ENCODE measurements around the gene DLGAP5.

The DLGAP5 gene

DNA sequence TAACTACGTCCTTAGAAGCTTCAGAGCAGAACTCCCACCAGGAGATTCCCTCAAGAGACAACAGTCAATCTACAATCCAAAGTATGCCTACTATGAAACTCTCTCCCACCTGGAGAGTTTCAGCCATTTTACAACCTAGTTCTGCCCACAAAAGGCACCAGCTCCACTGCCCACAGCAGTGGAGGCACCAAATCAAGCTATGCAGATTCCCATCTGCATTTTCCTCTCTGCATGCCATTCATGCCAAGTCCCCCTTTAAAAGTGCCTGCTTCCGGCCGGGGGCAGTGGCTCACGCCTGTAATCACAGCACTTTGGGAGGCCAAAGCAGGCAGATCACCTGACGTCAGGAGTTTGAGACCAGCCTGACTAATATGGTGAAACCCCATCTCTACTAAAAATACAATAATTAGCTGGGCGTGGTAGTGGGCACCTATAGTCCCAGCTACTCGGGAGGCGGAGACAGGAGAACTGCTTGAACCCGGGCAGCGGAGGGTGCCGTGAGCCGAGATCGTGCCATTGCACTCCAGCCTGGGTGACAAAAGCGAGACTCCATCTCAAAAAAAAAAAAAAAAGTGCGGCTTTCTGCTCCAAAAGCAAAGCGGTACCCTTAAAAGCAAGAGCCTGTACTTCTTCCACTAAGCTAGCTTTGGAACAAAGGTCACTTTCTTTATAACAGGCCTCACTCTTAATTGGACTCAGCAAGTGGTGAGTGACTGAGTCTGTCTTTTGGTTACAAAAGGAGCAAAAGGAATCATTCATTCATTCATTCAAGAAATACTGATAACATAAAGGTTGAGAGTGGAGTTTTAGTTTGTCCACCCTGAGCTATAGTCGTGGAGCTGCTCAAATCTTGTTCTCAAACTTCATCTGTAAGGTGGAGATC lies 10.1 kb upstream of the DLGAP5 start:
- FAIRE-seq (no peak), DNase-seq (ENCODE audit: insufficient read length, low spot score) (no peak)
- TF ChIP-seq, protein P1, sequence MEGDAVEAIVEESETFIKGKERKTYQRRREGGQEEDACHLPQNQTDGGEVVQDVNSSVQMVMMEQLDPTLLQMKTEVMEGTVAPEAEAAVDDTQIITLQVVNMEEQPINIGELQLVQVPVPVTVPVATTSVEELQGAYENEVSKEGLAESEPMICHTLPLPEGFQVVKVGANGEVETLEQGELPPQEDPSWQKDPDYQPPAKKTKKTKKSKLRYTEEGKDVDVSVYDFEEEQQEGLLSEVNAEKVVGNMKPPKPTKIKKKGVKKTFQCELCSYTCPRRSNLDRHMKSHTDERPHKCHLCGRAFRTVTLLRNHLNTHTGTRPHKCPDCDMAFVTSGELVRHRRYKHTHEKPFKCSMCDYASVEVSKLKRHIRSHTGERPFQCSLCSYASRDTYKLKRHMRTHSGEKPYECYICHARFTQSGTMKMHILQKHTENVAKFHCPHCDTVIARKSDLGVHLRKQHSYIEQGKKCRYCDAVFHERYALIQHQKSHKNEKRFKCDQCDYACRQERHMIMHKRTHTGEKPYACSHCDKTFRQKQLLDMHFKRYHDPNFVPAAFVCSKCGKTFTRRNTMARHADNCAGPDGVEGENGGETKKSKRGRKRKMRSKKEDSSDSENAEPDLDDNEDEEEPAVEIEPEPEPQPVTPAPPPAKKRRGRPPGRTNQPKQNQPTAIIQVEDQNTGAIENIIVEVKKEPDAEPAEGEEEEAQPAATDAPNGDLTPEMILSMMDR (IDR thresholded peaks at IDR 0.05; ENCODE audit: insufficient read depth, missing control alignments): no peak

DNA sequence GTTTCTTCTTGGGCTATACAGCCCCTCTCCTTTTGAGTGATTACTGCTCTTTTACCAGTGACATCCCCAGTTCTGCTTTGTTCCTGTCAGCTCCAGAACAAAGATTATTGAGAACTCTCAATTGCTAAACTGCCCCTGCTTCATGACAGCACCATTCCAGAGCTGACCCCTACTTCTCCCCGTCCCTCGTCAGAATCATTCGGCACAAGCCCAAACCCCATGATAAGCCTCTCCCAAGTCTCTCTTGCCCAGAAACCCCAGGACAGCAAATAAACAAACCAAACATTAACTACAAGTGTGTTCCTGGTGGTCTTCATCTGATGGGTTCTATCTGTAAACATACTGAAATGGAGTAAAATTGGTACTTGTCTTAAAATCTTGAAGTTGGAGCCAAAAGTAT lies 9.3 kb upstream of the DLGAP5 start:
- DNase-seq (ENCODE audit: insufficient read length, low spot score) (no peak), FAIRE-seq (no peak)
- TF ChIP-seq, protein P1 (IDR thresholded peaks at IDR 0.05; ENCODE audit: insufficient read depth, missing control alignments): no peak

DNA sequence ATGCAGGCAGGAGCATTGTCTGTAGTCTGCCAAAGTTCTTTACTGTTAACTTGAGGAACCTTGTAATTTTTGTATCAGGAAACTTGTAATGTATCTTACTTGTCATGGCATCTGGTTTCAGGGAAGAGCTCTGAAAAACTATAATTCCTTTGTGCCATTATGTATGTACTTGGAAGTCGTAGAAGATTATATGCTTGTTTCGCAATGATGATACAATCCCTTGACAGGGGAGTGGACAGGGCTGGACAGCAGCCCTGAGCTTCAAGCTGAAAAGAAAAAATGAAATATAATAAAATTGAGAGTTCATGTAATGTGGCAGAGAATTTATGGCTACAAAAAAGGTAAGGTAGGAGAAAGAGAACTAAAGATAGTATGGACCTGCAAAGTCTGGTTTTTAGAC lies 7.4 kb upstream of the DLGAP5 start:
- no peak for FAIRE-seq
- no peak for DNase-seq (ENCODE audit: insufficient read length, low spot score)
- TF ChIP-seq, protein P1 (IDR thresholded peaks at IDR 0.05; ENCODE audit: insufficient read depth, missing control alignments): no peak

DNA sequence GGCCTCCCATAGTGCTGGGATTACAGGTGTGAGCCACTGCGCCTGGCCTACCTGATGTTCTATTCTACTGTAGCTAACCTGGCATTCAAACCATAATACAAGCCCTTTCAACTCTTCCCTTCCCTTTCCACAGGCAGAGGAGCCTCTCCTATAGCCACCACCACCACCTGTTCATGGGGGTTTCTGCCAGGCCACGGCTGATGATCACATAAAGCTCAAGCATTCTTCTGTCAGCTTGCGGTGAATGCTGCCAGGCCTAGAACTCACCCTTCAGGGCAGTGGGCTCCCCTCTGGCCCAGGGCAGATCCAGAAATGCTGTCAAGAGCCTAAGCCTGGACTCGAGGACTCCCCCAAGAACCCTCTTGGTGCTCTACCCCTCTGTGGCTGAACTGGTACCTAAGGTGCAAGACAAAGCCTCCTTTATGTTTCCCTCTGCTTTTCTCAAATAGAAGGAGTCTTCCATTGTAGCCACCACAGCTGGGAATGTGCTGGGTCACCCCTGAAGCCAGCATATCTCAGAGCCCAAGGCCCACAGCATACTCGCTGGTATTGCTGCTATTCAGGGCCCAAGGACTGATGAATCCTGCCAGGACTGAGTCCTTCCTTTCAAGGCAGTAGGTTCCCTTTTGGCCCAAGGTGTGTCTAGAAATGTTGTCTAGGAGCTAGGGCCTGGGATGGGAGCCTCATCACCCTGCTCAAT lies 3.4 kb upstream of the DLGAP5 start:
- FAIRE-seq (no peak), DNase-seq (ENCODE audit: insufficient read length, low spot score) (no peak)
- TF ChIP-seq, protein P1 (IDR thresholded peaks at IDR 0.05; ENCODE audit: insufficient read depth, missing control alignments): no peak

DNA sequence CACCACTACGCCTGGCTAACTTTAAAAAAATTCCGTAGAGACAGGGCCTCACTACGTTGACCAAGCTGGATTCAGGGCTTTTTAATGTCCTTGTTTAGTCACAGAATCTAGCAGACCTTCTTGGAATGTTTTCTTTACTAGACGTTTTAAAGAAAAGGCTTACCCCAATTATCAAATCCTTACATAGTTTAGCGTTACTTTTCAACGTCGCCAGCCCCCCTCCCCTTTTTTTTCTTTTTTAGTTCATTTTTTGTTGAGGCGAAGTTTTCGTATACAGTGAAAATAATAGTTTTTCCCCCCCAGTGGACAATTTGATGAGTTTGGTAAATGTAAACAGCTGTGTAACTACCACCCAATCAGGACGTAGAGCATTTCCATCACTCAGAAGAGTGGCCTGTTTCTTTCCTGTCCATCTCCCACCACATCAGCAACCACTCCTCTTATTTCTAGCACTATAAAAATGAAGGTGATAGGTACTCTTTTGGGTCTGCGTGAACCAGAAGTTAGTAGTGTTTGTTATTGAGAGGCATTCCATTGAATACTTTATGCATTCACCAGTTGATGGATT lies 753 bp upstream of the DLGAP5 start:
- FAIRE-seq (no peak), DNase-seq (ENCODE audit: insufficient read length, low spot score) (no peak)
- TF ChIP-seq, protein P1 (IDR thresholded peaks at IDR 0.05; ENCODE audit: insufficient read depth, missing control alignments): no peak

DNA sequence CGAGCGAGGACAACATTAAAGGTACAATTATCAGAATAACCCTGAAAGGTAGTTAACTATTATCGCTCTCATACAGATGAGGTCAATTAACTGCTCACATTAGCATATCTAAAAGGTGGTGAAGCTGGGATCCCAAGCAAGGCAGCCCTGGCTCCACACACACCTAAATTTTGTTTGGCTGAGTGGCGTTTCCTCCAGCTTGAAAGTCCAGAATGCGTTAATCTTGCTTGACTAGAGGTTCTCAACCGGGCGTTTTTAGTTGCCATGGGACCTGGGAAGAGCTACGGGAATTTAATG lies 531 bp downstream of the DLGAP5 start:
- FAIRE-seq (no peak), DNase-seq (ENCODE audit: insufficient read length, low spot score) (no peak)
- TF ChIP-seq, protein P1 (IDR thresholded peaks at IDR 0.05; ENCODE audit: insufficient read depth, missing control alignments): no peak
